GM23338 (cell line): ENCODE measurements around the gene SLC9A8. TPM values are rescaled to one million over a fixed set of nuclear protein-coding genes. Genes with fewer than 3 reads are reported as not detected.

Experiments
- ATAC-seq: fragments of 200-7000 bp; cut with Tn5 transposase; 3 replicates; pipeline ENCODE4 v1.9.1; 2020
- DNase-seq: peaks from one replicate; pipeline ENCODE4 v3.0.0-alpha.2; 2015; ENCODE audit warnings: low spot score
- H2AFZ ChIP-seq: fragments of 200-600 bp; sonication (generic); 2 replicates; pipeline ENCODE4 v1.8.0; 2016; ENCODE audit warnings: antibody characterized with exemption, mild to moderate bottlenecking, moderate library complexity
- H3F3A ChIP-seq: fragments of 200-600 bp; sonication (generic); replicated peaks from 2 replicates; pipeline ENCODE4 v1.8.0; 2017; ENCODE audit warnings: antibody characterized with exemption, mixed run types, low read depth
- H3K27ac ChIP-seq: fragments of 200-600 bp; sonication (generic); 2 replicates; pipeline ENCODE4 v1.6.1; 2016; ENCODE audit warnings: low read depth
- H3K27me3 ChIP-seq: fragments of 200-600 bp; sonication (generic); 2 replicates; pipeline ENCODE4 v1.8.0; 2016; ENCODE audit warnings: mild to moderate bottlenecking, mixed run types, moderate library complexity; ENCODE audit not compliant: insufficient read depth
- H3K36me3 ChIP-seq: fragments of 200-600 bp; sonication (generic); 2 replicates; pipeline ENCODE4 v1.8.0; 2016; ENCODE audit warnings: mild to moderate bottlenecking; ENCODE audit not compliant: insufficient read depth
- H3K4me1 ChIP-seq: fragments of 200-600 bp; sonication (generic); 2 replicates; pipeline ENCODE4 v1.8.0; 2016; ENCODE audit warnings: mild to moderate bottlenecking, moderate library complexity; ENCODE audit not compliant: insufficient read depth
- H3K4me2 ChIP-seq: fragments of 200-600 bp; sonication (generic); 2 replicates; pipeline ENCODE4 v1.7.1; 2017; ENCODE audit warnings: mixed run types
- H3K4me3 ChIP-seq: fragments of 200-600 bp; sonication (generic); 2 replicates; pipeline ENCODE4 v1.6.1; 2016; ENCODE audit warnings: mixed run types
- H3K79me2 ChIP-seq: fragments of 200-600 bp; sonication (generic); replicated peaks from 2 replicates; pipeline ENCODE4 v1.8.0; 2017; ENCODE audit warnings: mild to moderate bottlenecking; ENCODE audit not compliant: insufficient read depth
- H3K9me2 ChIP-seq: fragments of 200-600 bp; sonication (generic); 2 replicates; pipeline ENCODE4 v1.8.0; 2017; ENCODE audit not compliant: insufficient read depth
- H4K20me1 ChIP-seq: fragments of 200-600 bp; sonication (generic); replicated peaks from 2 replicates; pipeline ENCODE4 v1.8.0; 2017; ENCODE audit warnings: mild to moderate bottlenecking; ENCODE audit not compliant: insufficient read depth
- H3K27ac Mint-ChIP-seq: 2 replicates; pipeline ENCODE4 v1.8.0; 2020; ENCODE audit warnings: inconsistent platforms, mild to moderate bottlenecking, moderate library complexity, mixed read lengths
- H3K27me3 Mint-ChIP-seq: 3 replicates; pipeline ENCODE4 v1.8.0; 2022; ENCODE audit warnings: low read depth, mild to moderate bottlenecking, moderate library complexity, mixed read lengths, inconsistent platforms; ENCODE audit not compliant: insufficient read depth, poor library complexity
- H3K36me3 Mint-ChIP-seq: 3 replicates; pipeline ENCODE4 v1.8.0; 2021; ENCODE audit warnings: low read depth, mild to moderate bottlenecking, inconsistent platforms, moderate library complexity, mixed read lengths
- H3K4me1 Mint-ChIP-seq: 3 replicates; pipeline ENCODE4 v1.8.0; 2020; ENCODE audit warnings: mild to moderate bottlenecking, inconsistent platforms, mixed read lengths
- H3K4me3 Mint-ChIP-seq: 3 replicates; pipeline ENCODE4 v1.8.0; 2021; ENCODE audit warnings: moderate library complexity, mild to moderate bottlenecking, inconsistent platforms, mixed read lengths
- H3K9me3 Mint-ChIP-seq: 3 replicates; pipeline ENCODE4 v1.8.0; 2020; ENCODE audit warnings: moderate library complexity, mild to moderate bottlenecking, inconsistent platforms, mixed read lengths
- CREB1 ChIP-seq: fragments of 250-450 bp; sonication (Bioruptor Pico); IDR thresholded peaks from 2 replicates; pipeline ENCODE4 v1.5.0; 2020; ENCODE audit warnings: low read depth, mild to moderate bottlenecking, moderate library complexity
- JUNB ChIP-seq: IDR thresholded peaks from one replicate; pipeline ENCODE4 v1.6.1; 2016; ENCODE audit warnings: antibody characterized with exemption; ENCODE audit not compliant: unreplicated experiment
- POLR2AphosphoS5 ChIP-seq: IDR thresholded peaks from 2 replicates; pipeline ENCODE4 v1.6.1; 2016; ENCODE audit warnings: antibody characterized with exemption, low read depth
- STAT1 ChIP-seq: IDR thresholded peaks from one replicate; pipeline ENCODE4 v1.6.1; 2016; ENCODE audit warnings: antibody characterized with exemption; ENCODE audit not compliant: unreplicated experiment
- ZNF114 ChIP-seq: fragments of 250-450 bp; sonication (Bioruptor Pico); IDR thresholded peaks from 2 replicates; pipeline ENCODE4 v1.5.0; 2020; ENCODE audit warnings: mild to moderate bottlenecking, moderate library complexity
- ZNF462 ChIP-seq: fragments of 250-450 bp; sonication (Bioruptor Pico); IDR thresholded peaks from 2 replicates; pipeline ENCODE4 v1.5.0; 2020; ENCODE audit warnings: mild to moderate bottlenecking, moderate library complexity
- polyA plus RNA-seq: library from polyadenylated mRNA; unstranded; fragments of >200 nt; fragmentation: Nextera tagmentation; extraction: Ambion mirVana; gene quantifications from 2 replicates; pipeline ENCODE4 v1.2.1, GENCODE V29; 2016
- total RNA-seq: library from RNA; depleted of rRNA; stranded (reverse); fragments of >200 nt; shearing (Covaris generic); gene quantifications from 2 replicates; pipeline ENCODE4 v1.2.3, GENCODE V29; 2014

SLC9A8 gene
- total and polyA plus RNA-seq, 2 experiments from 2014 or later, result 2.6 to 6.4 TPM

GRCh38 chr20:49843139-49843538 is 30.5 kb downstream of the SLC9A8 start (continued):
- no peak for TF ChIP-seq STAT1

- Histone ChIP-seq H3K27me3 (no peaks in the 10 kb centered on the region), H4K20me1 (no peaks in the 10 kb centered on the region), H3K36me3 (no peaks in the 10 kb centered on the region), H2AFZ (no peak overlapping the region), H3K4me2 (no peak overlapping the region), H3K79me2 (no peaks in the 10 kb centered on the region), H3K4me1 (peaks cover 20% of the 10 kb centered on the region), H3K27ac (no peak overlapping the region), H3F3A (no peaks in the 10 kb centered on the region), H3K4me3 (no peak overlapping the region), H3K9me2 (no peaks in the 10 kb centered on the region)
- Mint-ChIP-seq H3K4me3 (no peak overlapping the region), H3K36me3 (peaks cover 12% of the 10 kb centered on the region), H3K9me3 (no peaks in the 10 kb centered on the region; the same call in 2 of the 3 replicates), H3K27ac (no peak overlapping the region), H3K4me1 (peaks cover 20% of the 10 kb centered on the region), H3K27me3 (peaks cover 1% of the 10 kb centered on the region)
- ATAC-seq (no peak), DNase-seq (no peak)
- TF ChIP-seq ZNF114 (CRISPR knock-in tag), result no peak
- TF ChIP-seq STAT1, result no peak
- TF ChIP-seq ZNF462 (CRISPR knock-in tag), result no peak
- TF ChIP-seq JUNB, result no peak
- no peak for TF ChIP-seq POLR2AphosphoS5
- TF ChIP-seq CREB1, result no peak
These were observed 31.2 kb downstream of the SLC9A8 start for GRCh38 chr20:49843770-49844380.
